Immature natural killer cell (primary cell): ENCODE data around the gene TFF3. TPM values are rescaled to one million over a fixed set of nuclear protein-coding genes. Genes with fewer than 3 reads are reported as not detected.
"Not testable (repeated sequence)": the region's sequence is repeated elsewhere in the genome, so short reads cannot be mapped to it uniquely, and the experiment has no call there.

Experiments
- DNase-seq, 3 donors: peaks; one replicate each; pipeline ENCODE4 v3.0.0; 2022; ENCODE audit warnings: mixed read lengths in 1 of 3
- H3K27ac Mint-ChIP-seq, 6 donors: one replicate each; pipeline ENCODE4 v1.8.0; 2020; ENCODE audit warnings: mixed read lengths in 6 of 6, mild to moderate bottlenecking in 5 of 6, inconsistent platforms in 4 of 6, moderate library complexity in 3 of 6
- H3K27me3 Mint-ChIP-seq, 3 donors: one replicate each; pipeline ENCODE4 v1.8.0; 2020 to 2021; ENCODE audit warnings: low read depth in 3 of 3, mild to moderate bottlenecking in 3 of 3, mixed read lengths in 3 of 3, moderate library complexity in 3 of 3, inconsistent platforms in 1 of 3
- H3K36me3 Mint-ChIP-seq, 3 donors: one replicate each; pipeline ENCODE4 v1.8.0; 2020; ENCODE audit warnings: mixed read lengths in 3 of 3, inconsistent platforms in 2 of 3, mild to moderate bottlenecking in 2 of 3
- H3K4me1 Mint-ChIP-seq, 2 donors: one replicate each; pipeline ENCODE4 v1.8.0; 2020; ENCODE audit warnings: inconsistent platforms in 2 of 2, mild to moderate bottlenecking in 2 of 2, mixed read lengths in 2 of 2, moderate library complexity in 1 of 2
- H3K4me3 Mint-ChIP-seq, 5 donors: one replicate each; pipeline ENCODE4 v1.8.0; 2020; ENCODE audit warnings: mild to moderate bottlenecking in 5 of 5, mixed read lengths in 5 of 5, inconsistent platforms in 3 of 5, moderate library complexity in 3 of 5
- H3K9me3 Mint-ChIP-seq, 6 donors: one replicate each; pipeline ENCODE4 v1.8.0; 2020; ENCODE audit warnings: mild to moderate bottlenecking in 6 of 6, mixed read lengths in 6 of 6, inconsistent platforms in 4 of 6, moderate library complexity in 3 of 6
- polyA plus RNA-seq, 3 donors: library from polyadenylated mRNA; unstranded; fragments of 300-500 nt; fragmentation: Illumina TruSeq; gene quantifications; one replicate each; pipeline ENCODE4 v1.2.3, GENCODE V29; 2021

TFF3 gene
- polyA plus RNA-seq, 3 donors from 2014 or later = not detected

GRCh38 chr21:42300956-42301355 is 14.3 kb downstream of the TFF3 start:
- Mint-ChIP-seq H3K4me3 (no peak overlapping the region), H3K36me3 (peaks cover under 1 to 12% (median 7%) of the 10 kb centered on the region in 3 donors), H3K27me3 (peaks cover 0 to 11% (median 3%) of the 10 kb centered on the region in 3 donors), H3K4me1 (no peaks in the 10 kb centered on the region), H3K9me3 (no peaks in the 10 kb centered on the region), H3K27ac (no peak overlapping the region)
- DNase-seq = no peak

- DNase-seq = no peak
- peaks cover 8 to 20% (median 14%) of the 10 kb centered on the region in 3 donors for H3K36me3 Mint-ChIP-seq
- peaks cover 0 to 7% (median 0%) of the 10 kb centered on the region in 3 donors for H3K27me3 Mint-ChIP-seq
- H3K27ac Mint-ChIP-seq = no peak overlapping the region
- H3K4me1 Mint-ChIP-seq = no peaks in the 10 kb centered on the region
- no peaks in the 10 kb centered on the region for H3K9me3 Mint-ChIP-seq
- H3K4me3 Mint-ChIP-seq = no peak overlapping the region
Observed at GRCh38 chr21:42300045-42300583, 15.1 kb downstream of the TFF3 start.

- Mint-ChIP-seq H3K4me3 (no peak overlapping the region), H3K36me3 (peaks cover 8 to 23% (median 17%) of the 10 kb centered on the region in 3 donors), H3K27ac (no peak overlapping the region), H3K9me3 (no peaks in the 10 kb centered on the region), H3K4me1 (no peaks in the 10 kb centered on the region), H3K27me3 (peaks cover 0 to 6% (median 0%) of the 10 kb centered on the region in 3 donors)
- no peak for DNase-seq
Observed at GRCh38 chr21:42299324-42300044, 15.7 kb downstream of the TFF3 start.

- no peak overlapping the region for H3K4me3 Mint-ChIP-seq
- no peak overlapping the region for H3K27ac Mint-ChIP-seq
Observed at GRCh38 chr21:42298657-42299056, 16.6 kb downstream of the TFF3 start.

GRCh38 chr21:42298237-42298636 is 17.0 kb downstream of the TFF3 start:
- no peaks in the 10 kb centered on the region for H3K27me3 Mint-ChIP-seq
- DNase-seq = no peak
- H3K27ac Mint-ChIP-seq = no peak overlapping the region
- no peak overlapping the region for H3K4me3 Mint-ChIP-seq
- H3K4me1 Mint-ChIP-seq = no peaks in the 10 kb centered on the region
- no peaks in the 10 kb centered on the region for H3K9me3 Mint-ChIP-seq
- H3K36me3 Mint-ChIP-seq = peaks cover 8 to 23% (median 17%) of the 10 kb centered on the region in 3 donors

More at GRCh38 chr21:42298657-42299056, 16.6 kb downstream of the TFF3 start:
- Mint-ChIP-seq H3K36me3 (peaks cover 8 to 23% (median 17%) of the 10 kb centered on the region in 3 donors), H3K4me1 (no peaks in the 10 kb centered on the region), H3K27me3 (peaks cover 0 to 2% (median 0%) of the 10 kb centered on the region in 3 donors), H3K9me3 (no peaks in the 10 kb centered on the region)
- no peak for DNase-seq

- H3K36me3 Mint-ChIP-seq = peaks cover 8 to 23% (median 17%) of the 10 kb centered on the region in 3 donors
- no peak for DNase-seq
- no peaks in the 10 kb centered on the region for H3K27me3 Mint-ChIP-seq
- H3K9me3 Mint-ChIP-seq = no peaks in the 10 kb centered on the region
- no peaks in the 10 kb centered on the region for H3K4me1 Mint-ChIP-seq
- no peak overlapping the region for H3K27ac Mint-ChIP-seq
- H3K4me3 Mint-ChIP-seq = no peak overlapping the region
Observed at GRCh38 chr21:42297377-42297776, 17.8 kb downstream of the TFF3 start.

- no peaks in the 10 kb centered on the region for H3K9me3 Mint-ChIP-seq
- no peaks in the 10 kb centered on the region for H3K4me1 Mint-ChIP-seq
- H3K27me3 Mint-ChIP-seq = no peaks in the 10 kb centered on the region
- peaks cover 8 to 23% (median 17%) of the 10 kb centered on the region in 3 donors for H3K36me3 Mint-ChIP-seq
- no peak overlapping the region for H3K4me3 Mint-ChIP-seq
- DNase-seq = no peak
- H3K27ac Mint-ChIP-seq = no peak overlapping the region
Observed at GRCh38 chr21:42296501-42296900, 18.7 kb downstream of the TFF3 start.

GRCh38 chr21:42295845-42296244 is 19.4 kb downstream of the TFF3 start:
- Mint-ChIP-seq H3K4me1 (no peaks in the 10 kb centered on the region), H3K27ac (peak overlapping the region in 1 of 6 donors; percentile 32), H3K36me3 (peaks cover 8 to 27% (median 17%) of the 10 kb centered on the region in 3 donors), H3K27me3 (no peaks in the 10 kb centered on the region), H3K9me3 (no peaks in the 10 kb centered on the region), H3K4me3 (no peak overlapping the region)
- no peak for DNase-seq

- no peak overlapping the region for H3K4me3 Mint-ChIP-seq
- peaks cover 15 to 33% (median 17%) of the 10 kb centered on the region in 3 donors for H3K36me3 Mint-ChIP-seq
- H3K27ac Mint-ChIP-seq = no peak overlapping the region
- no peak for DNase-seq
- no peaks in the 10 kb centered on the region for H3K27me3 Mint-ChIP-seq
- H3K9me3 Mint-ChIP-seq = no peaks in the 10 kb centered on the region
- no peaks in the 10 kb centered on the region for H3K4me1 Mint-ChIP-seq
Observed at GRCh38 chr21:42294273-42294880, 20.8 kb downstream of the TFF3 start.

GRCh38 chr21:42293649-42294272 is 21.4 kb downstream of the TFF3 start:
- H3K9me3 Mint-ChIP-seq = no peaks in the 10 kb centered on the region
- no peaks in the 10 kb centered on the region for H3K4me1 Mint-ChIP-seq
- peaks cover 21 to 37% (median 22%) of the 10 kb centered on the region in 3 donors for H3K36me3 Mint-ChIP-seq
- H3K4me3 Mint-ChIP-seq = no peak overlapping the region
- no peaks in the 10 kb centered on the region for H3K27me3 Mint-ChIP-seq
- no peak for DNase-seq
- no peak overlapping the region for H3K27ac Mint-ChIP-seq

- H3K27ac Mint-ChIP-seq, H3K4me1 Mint-ChIP-seq, H3K27me3 Mint-ChIP-seq, DNase-seq, H3K9me3 Mint-ChIP-seq, H3K4me3 Mint-ChIP-seq: not testable (repeated sequence)
- peaks cover 18 to 46% (median 23%) of the 10 kb centered on the region in 3 donors for H3K36me3 Mint-ChIP-seq
Observed at GRCh38 chr21:42292563-42293142, 22.6 kb downstream of the TFF3 start.

GRCh38 chr21:42291751-42292562 is 23.3 kb downstream of the TFF3 start:
- H3K4me1 Mint-ChIP-seq = no peaks in the 10 kb centered on the region
- H3K9me3 Mint-ChIP-seq = no peaks in the 10 kb centered on the region
- no peak overlapping the region for H3K27ac Mint-ChIP-seq
- H3K36me3 Mint-ChIP-seq = peaks cover 17 to 46% (median 25%) of the 10 kb centered on the region in 3 donors
- no peak for DNase-seq
- H3K27me3 Mint-ChIP-seq = no peaks in the 10 kb centered on the region
- no peak overlapping the region for H3K4me3 Mint-ChIP-seq
